Hematopoietic multipotent progenitor cell treated with erythropoietin and hydrocortisone succinate and interleukin-3 and kit ligand, for 17 days (in vitro differentiated cells): ENCODE results near the gene CARS2.
A peak's percentile ranks its signal among the peaks of the same experiment; 100 is the strongest.
"Not testable (repeated sequence)": the region's sequence is repeated elsewhere in the genome, so short reads cannot be mapped to it uniquely, and the experiment has no call there.

Experiments
- DNase-seq: peaks from one replicate; pipeline ENCODE4 v3.0.0-alpha.2; 2015; ENCODE audit warnings: low spot score

The CARS2 gene

GRCh38 chr13:110706570-110707372, 855 bp upstream of the CARS2 start:
- no peak for DNase-seq

GRCh38 chr13:110705356-110705825, 525 bp downstream of the CARS2 start:
- no peak for DNase-seq

- no peak for DNase-seq
Observed at GRCh38 chr13:110702591-110703526, 3.1 kb downstream of the CARS2 start.

GRCh38 chr13:110702089-110702488, 3.8 kb downstream of the CARS2 start:
- no peak for DNase-seq

DNA sequence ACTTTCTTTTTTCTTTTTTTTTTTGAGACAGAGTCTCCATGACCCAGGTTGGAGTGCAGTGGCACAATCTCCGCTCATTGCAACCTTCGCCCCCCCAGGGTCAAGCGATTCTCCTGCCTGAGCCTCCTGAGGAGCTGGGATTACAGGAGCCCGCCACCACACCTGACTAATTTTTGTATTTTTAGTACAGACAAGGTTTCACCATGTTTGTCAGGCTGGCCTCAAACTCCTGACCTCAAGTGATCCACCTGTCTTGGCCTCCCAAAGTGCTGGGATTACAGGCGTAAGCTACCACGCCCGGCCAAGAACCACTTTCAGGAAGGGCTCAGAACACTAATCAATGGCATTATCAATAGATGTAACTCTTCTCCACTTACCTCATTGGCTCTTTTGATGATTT, 4.9 kb downstream of the CARS2 start:
- DNase-seq: not testable (repeated sequence)

- DNase-seq: no peak
Observed at GRCh38 chr13:110700641-110701040, 5.3 kb downstream of the CARS2 start.

DNA sequence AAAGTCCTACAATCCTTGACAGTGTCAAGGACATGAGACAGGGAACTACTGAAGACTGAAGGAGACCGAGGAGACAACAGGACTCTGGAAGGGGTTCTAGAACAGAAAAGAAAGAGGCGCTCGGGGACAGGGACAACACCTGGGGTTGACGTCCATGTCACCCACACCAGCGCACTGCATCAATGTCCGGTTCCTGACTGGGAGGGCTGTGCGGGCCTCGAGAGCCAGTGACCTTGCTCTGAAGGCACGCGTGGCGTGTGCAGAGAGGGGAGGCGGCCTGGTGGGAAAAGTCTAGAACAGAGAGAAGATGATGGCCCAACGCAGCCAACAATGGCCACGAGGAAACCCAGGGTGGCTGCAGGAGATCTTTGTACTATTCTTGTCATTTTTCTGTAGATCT, 5.7 kb downstream of the CARS2 start:
- no peak for DNase-seq

- no peak for DNase-seq
Observed at GRCh38 chr13:110699148-110700145, 6.5 kb downstream of the CARS2 start.

DNA sequence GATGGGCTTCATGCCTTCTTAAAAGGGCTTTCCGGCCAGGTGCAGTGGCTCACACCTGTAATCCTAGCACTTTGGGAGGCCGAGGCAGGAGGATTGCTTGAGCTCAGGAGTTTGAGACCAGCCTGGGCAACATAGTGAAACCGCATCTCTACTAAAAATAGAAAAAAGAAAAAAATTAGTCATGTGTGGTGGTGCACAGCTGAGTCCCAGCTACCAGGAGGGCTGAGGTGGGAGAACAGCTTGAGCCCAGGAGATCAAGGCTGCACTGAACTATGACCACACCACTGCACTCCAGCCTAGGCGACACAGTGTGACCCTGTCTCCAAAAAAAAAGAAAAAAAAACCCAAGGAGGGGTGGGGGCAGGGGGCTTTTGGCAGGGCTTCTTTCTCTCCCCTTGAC, 7.2 kb downstream of the CARS2 start:
- DNase-seq: no peak

DNA sequence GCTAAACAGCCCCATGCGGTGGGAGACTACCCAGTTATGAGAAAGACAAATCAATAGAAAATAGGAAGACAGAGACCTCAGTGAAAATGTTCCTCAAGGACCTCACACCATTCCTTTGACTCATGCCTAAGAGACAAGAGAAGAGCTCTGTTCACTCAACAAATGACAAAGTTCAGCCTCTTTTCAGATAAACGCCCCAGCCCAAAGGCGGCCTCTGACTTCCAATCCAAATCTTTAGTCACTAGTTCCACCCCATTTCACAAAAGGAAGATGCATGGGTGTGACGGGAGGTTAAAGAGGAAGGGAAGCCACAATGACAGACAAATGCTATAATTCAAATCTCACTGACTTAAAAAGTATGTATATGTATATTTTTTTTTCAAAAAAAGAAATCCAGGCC, 8.1 kb downstream of the CARS2 start:
- no peak for DNase-seq

DNA sequence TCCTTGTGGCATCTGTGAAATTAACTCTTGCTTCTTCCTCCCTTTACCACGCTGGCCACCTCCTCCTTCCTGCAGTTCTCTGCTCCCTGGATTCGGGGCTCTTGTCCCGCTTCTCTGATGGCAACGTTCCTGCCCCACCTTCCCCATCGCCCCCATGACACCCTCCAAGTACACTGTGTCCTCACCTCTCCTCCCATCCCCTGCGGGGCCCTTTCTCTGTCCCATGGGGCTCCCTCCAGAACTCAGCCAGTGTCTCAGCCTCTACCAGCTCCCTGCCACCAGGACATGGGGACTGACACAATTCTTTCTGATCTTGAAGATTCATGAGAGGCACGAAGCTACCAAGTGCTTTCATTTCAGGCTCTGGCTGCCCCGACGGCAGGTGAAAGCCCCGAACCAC, 9.1 kb downstream of the CARS2 start:
- DNase-seq: no peak

- not testable (repeated sequence) for DNase-seq
Observed at GRCh38 chr13:110695774-110696173, 10.1 kb downstream of the CARS2 start.

GRCh38 chr13:110690516-110690915, 15.4 kb downstream of the CARS2 start:
- no peak for DNase-seq

GRCh38 chr13:110689711-110690110, 16.2 kb downstream of the CARS2 start:
- no peak for DNase-seq

DNA sequence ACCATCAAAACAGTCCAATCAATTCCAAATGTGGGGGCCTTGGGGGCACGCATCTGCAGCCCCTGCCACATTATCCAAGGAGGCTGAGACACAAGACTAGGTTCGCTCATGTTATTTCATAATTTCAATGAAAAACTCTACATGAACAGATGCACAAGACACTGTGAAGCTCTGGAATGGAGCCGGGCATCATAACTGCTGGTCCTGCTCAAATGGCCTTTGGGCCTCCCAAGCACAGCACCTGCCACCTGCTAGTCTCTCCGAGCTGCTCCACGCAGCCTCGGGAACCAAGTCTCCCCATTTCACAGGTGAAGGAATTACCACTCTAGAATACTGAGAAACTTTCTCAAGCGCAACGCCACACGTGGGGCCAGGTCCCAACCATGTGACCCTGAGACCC, 16.9 kb downstream of the CARS2 start:
- DNase-seq: no peak

GRCh38 chr13:110687736-110688135, 18.2 kb downstream of the CARS2 start:
- no peak for DNase-seq

- no peak for DNase-seq
Observed at GRCh38 chr13:110685305-110686020, 20.5 kb downstream of the CARS2 start.

DNA sequence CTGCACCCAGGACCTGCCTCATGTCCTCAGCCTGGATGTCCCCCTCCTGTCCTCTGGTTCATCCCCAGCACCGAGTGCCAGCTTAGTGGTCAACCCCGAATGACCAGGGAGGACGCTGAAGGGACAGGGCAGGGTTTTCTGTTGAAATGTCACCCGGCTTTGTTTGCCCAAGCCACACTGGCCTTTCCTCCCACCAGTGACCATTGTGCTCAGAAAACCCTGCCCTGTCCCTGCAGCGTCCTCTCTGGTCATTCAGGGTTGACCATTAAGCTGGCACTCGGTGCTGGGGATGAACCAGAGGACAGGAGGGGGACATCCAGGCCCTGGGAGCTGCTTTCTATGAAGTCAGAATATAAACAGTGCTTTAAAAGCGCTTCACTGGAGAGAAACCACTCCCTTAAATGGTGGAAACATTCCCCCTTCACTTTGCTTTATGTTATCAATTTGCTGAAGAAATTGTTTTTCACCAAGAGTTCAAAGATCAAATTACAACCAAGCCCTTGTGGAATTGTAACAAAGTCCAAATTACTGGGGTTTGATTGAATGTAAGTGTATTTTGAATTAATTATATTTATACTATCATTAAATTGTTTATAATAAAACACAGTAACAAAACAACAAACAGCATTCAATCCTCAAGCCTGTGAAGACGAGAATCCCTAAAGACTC, 21.4 kb downstream of the CARS2 start:
- no peak for DNase-seq

GRCh38 chr13:110683921-110684320, 22.0 kb downstream of the CARS2 start:
- DNase-seq: no peak

DNA sequence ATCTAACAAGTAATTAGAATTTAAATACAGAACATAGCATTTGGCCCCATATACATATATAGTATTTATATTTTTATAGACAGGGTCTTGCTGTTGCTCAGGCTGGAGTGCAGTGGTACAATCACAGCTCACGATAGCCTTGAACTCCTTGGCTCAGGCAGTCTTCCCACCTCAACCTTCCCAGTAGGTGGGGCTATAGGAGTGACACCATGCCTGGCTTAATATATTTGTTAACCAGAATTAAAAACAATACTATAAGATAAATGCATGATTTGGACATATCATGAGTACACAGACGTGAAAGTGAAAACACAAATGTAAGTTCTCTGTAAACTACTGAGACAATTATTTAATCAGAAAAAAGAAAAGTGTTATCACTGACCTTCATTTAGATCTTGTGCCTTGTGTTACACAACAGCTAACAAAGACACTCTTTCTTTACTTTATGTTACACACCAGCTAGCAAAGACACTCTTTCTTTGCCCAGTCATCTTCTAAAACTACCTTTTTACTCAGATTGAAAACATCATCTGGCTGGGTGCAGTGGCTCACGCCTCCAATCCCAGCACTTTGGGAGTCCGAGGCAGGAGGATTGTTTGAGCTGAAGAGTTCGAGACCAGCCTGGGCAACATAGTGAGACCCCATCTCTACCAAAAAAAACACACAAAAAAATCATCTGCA, 22.6 kb downstream of the CARS2 start:
- DNase-seq: peak; percentile 61
